LHCN-M2 (cell line): Measurements from ENCODE around the gene IFIT1B. TPM values are rescaled to one million over a fixed set of nuclear protein-coding genes. Genes with fewer than 3 reads are reported as not detected.
"Not testable (repeated sequence)": the region's sequence is repeated elsewhere in the genome, so short reads cannot be mapped to it uniquely, and the experiment has no call there.

Experiments
- DNase-seq: peaks from one replicate; pipeline ENCODE4 v3.0.0-alpha.2; 2012; ENCODE audit warnings: low read depth
- total RNA-seq: library from RNA; depleted of rRNA; stranded (reverse); fragments of >200 nt; gene quantifications from 2 replicates; pipeline ENCODE4 v1.2.3, GENCODE V29; 2014

The IFIT1B gene
- total RNA-seq, 1 experiment from 2014 or later, result not detected

DNA sequence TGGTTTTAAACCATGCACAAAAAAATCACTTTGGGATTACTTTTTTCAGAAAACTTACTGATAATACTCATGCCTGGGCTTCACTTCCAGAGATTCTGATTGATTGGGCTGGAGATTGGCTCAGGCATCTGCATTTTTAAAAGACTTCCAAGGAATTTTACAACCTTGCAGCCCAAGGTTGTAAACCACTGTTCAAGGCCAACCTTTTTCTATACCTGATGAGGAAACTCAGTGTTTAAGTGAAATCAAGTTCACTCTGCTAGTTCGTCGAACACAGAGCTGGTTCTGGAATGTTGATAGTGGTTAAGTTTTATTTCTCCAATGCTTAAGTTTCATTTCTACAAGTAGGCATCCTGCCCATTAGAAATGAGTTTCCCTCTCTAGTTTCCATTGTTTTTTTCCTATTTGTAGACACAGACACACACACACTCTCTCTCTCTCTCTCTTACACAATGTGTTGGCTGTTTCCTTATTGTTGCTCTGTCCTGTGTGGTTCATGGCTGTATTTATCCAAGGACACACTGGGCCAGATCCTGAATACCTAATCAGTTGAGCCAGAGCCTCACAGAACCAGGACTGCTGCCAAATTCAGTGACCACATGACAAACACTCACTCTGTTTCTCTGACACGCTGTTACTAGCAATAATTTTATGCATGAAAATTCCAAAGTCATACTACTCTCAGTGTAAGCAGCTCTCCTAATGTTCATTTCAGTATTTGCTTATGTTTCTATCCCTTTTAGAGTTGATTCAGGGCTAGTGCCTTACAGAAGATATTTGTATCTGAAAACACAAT is 3.7 kb upstream of the IFIT1B start:
- peak; percentile 91 for DNase-seq

- no peak for DNase-seq
Observed at GRCh38 chr10:89374713-89375141, 3.1 kb upstream of the IFIT1B start.

DNA sequence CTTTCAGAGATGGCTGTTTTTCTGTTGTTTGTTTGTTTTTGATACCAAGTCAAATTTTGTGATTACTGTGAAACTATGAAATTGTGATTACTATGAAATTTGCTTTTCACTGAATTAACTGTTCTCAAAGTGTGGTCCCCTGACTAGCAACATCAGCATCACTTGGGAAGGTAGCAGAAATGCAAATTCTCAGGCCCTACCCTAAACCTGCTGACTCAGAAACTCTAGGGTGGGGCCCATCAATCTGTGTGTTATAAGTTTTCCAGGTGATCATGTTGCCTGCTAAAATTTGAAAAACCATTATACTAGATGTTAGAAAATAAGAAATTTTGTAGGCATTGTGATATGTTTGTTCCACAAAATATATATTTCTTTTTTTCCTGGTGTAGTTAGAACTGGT is 1.2 kb downstream of the IFIT1B start:
- DNase-seq, result no peak

DNA sequence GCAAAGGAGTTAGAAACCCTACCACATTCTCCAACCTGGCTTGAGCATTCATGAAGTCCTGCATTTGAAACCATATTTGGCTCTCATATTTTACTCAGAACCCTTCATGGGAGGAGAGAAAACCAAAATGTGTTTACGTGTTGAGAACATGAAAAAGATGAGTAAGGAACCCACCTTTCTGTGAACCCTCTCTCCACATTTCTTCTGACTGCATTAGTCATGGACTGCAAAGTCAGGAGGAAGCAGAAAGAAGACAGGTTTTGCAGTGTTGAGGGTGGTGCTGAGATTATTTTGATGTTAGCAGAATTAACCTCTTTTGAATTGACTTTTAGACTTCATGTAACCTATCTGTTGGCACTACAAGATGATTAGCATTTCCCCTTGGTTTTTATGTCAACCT is 4.9 kb downstream of the IFIT1B start:
- no peak for DNase-seq

DNA sequence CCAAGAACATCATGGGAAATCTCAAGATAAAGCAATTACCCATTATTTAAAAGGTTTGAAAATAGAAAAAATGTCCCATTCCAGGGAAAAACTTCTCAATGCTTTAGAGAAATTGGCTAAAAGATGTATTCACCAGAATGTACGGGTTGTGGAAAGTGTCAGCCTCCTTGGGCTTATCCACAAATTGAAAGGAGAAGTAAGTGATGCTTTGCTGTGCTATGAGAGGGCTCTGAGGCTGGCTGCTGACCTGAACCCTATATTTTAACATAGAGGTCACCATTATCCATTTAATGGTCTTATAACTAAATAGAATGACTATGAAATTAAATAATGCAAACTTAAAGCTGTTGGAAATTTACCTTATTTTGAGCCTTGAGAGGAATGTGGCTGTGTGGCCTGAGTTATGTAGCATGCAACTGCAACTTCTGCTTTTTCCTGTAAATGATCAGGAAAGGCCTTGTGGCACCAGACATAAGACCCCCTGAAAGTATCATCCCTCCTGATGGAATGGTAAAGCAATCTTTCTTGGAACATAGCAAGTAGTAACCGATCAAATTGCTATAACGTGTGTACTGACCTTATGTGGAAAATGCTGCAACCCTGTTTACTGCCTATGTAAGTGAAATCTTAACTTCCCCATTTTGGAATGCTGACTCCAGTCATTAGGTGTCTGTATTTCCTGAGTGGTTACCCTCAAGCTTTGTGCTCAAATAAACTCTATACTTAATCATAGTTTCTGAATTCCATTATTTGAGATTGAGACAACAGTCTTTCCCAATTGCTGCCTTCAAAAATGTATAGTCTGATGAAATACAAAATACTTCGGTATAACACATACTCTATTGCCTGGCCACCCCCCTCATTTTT is 6.9 kb downstream of the IFIT1B start:
- no peak for DNase-seq

- no peak for DNase-seq
Observed at GRCh38 chr10:89388806-89389205, 10.9 kb downstream of the IFIT1B start.

DNA sequence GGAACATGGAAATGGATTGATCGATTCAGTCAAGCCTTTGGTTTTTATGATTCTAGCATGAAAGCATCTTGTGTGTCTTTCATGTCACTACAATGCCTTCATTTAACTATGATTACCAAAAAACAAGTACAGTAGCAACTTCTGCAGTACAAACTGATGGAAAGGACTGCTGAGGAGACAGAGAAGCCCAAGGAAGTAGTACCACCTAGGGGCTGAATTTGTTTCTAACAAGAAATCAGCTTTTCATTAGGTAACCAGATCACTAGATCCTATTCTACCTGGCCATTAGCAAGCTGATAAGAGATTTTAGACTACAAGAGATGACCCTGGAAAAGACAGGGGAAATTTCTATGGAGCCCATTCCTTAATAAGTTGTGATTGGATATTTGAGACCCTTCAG is 11.4 kb downstream of the IFIT1B start:
- peak; percentile 41 for DNase-seq

DNA sequence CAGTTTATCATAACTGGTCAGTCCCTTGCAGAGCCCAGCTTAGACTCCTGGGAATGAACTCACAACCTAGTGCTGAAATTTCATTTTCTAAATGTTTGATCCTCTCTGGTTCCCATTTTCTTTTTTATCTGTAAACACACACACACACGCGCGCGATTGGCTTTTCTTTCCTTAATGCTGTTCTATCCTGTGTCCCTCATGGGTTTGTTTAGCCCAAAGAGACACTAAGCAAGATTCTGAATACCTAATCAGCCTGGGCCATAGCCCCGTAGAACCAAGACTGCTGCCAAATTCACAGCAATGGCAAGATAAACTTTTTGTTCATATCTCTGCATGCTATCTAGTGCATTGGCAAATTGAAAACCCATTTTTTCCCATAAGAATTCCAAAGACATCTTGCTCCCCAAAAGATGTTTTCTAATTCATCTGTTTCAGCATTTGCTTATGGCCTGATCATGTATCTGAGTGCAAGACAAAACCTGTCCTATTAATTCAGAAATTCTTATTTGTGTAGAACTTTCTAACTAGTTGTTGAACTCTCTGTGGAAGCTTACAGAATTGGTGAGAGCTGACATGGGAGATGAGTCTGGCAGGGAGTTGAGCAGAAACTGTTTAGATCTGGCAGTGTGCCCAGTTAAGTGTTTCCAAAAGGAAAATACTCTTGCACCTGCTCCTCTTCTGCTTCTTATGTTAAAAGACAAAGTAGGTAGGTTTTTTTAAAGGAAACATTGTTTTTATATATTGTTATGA is 12.8 kb downstream of the IFIT1B start:
- peak; percentile 18 for DNase-seq

DNA sequence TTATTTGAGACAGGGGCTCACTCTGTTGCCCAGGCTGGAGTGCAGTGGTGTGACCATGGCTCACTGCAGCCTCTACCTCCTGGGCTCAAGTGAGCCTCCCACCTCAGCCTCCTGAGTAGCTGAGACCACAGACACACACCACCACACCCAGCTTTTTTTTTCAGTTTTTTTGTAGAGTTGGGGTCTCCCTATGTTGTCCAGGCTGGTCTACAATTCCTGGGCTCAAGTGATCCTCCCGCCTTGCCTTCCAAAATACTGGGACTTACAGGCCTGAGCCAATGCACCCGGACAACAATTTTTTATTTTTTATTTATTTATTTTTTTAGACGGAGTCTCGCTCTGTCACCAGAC is 13.3 kb downstream of the IFIT1B start:
- not testable (repeated sequence) for DNase-seq

GRCh38 chr10:89391907-89392756 is 14.3 kb downstream of the IFIT1B start, which contains the start of gene IFIT1:
TSS of gene IFIT1 (plus strand) at chr10:89392623. CDS start at chr10:89392713, 90 bp downstream.
- peak; percentile 90 for DNase-seq

GRCh38 chr10:89392974-89393373 is 15.1 kb downstream of the IFIT1B start:
- DNase-seq, result peak; percentile 72

DNA sequence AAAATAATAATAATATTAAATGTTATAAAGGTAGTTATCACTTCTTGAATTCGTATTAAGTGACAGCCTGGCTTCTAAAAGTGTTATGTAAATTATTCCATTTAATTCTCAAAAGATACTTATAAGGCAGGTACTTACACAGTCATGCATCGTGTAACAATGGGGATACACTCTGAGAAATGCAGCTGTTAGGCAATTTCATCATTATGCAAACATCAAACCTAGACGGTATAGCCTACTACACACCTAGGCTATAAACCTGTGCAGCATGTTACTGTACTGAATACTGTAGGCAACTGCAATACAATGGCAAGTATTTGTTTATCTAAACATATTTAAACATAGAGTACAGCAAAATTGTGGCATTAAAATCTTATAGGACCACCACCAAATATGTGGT is 16.0 kb downstream of the IFIT1B start:
- DNase-seq, result no peak

DNA sequence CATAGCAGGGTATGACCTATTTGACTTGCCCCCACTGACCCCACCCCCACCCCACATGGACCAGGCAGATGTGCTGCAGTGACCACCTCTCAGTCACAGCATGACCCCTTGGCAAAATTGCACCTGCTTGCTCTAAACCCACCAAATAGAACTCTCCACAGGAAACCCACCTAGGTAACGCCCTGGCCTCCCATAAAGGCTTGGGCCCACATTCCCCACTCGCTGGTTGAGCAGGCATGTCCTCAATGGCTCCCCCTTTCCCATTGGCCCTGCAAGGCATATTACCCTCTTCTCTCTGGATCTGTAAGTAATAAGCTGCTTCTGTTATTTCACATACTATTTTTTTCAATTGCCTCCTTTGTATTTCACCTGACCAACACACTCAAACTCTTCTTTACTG is 17.3 kb downstream of the IFIT1B start:
- no peak for DNase-seq

GRCh38 chr10:89398003-89398749 is 20.3 kb downstream of the IFIT1B start:
- DNase-seq, result peak; percentile 91

GRCh38 chr10:89399956-89400355 is 22.1 kb downstream of the IFIT1B start:
- no peak for DNase-seq

DNA sequence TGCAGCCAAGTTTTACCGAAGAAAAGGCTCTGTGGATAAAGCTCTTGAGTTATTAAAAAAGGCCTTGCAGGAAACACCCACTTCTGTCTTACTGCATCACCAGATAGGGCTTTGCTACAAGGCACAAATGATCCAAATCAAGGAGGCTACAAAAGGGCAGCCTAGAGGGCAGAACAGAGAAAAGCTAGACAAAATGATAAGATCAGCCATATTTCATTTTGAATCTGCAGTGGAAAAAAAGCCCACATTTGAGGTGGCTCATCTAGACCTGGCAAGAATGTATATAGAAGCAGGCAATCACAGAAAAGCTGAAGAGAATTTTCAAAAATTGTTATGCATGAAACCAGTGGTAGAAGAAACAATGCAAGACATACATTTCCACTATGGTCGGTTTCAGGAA is 25.2 kb downstream of the IFIT1B start:
- DNase-seq, result no peak

- no peak for DNase-seq
Observed at GRCh38 chr10:89404104-89405047, 26.5 kb downstream of the IFIT1B start.

DNA sequence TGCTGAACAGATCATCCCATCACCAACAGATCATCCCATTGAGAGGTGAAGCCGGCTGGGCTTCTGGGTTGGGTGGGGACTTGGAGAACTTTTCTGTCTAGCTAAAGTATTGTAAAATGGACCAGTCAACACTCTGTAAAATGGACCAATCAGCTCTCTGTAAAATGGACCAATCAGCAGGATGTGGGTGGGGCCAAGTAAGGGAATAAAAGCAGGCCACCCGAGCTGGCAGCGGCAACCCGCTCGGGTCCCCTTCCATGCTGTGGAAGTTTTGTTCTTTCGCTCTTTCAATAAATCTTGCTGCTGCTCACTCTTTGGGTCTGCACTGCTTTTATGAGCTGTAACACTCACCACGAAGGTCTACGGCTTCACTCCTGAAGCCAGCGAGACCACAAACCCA is 28.3 kb downstream of the IFIT1B start:
- not testable (repeated sequence) for DNase-seq

- DNase-seq, result not testable (repeated sequence)
Observed at GRCh38 chr10:89407792-89408191, 29.9 kb downstream of the IFIT1B start.
